22Rv1 (cell line): ENCODE results near the gene ANK3.

ENCODE experiments used
- CTCF ChIP-seq: fragments of 450-650 bp; IDR thresholded peaks from 2 replicates; pipeline ENCODE4 v1.5.1; 2017; ENCODE audit warnings: mild to moderate bottlenecking
- ZFX ChIP-seq: fragments of 450-650 bp; IDR thresholded peaks from 2 replicates; pipeline ENCODE4 v1.6.1; 2017; ENCODE audit warnings: antibody characterized with exemption, borderline replicate concordance

- TF ChIP-seq CTCF = no peak
- no peak for TF ChIP-seq ZFX
These were observed 94.4 kb downstream of the ANK3 start for GRCh38 chr10:60295028-60295937.
